ENCODE measurements around the gene MRTFB.
"Not testable (repeated sequence)": the region's sequence is repeated elsewhere in the genome, so short reads cannot be mapped to it uniquely, and the experiment has no call there.

The MRTFB gene, protein sequence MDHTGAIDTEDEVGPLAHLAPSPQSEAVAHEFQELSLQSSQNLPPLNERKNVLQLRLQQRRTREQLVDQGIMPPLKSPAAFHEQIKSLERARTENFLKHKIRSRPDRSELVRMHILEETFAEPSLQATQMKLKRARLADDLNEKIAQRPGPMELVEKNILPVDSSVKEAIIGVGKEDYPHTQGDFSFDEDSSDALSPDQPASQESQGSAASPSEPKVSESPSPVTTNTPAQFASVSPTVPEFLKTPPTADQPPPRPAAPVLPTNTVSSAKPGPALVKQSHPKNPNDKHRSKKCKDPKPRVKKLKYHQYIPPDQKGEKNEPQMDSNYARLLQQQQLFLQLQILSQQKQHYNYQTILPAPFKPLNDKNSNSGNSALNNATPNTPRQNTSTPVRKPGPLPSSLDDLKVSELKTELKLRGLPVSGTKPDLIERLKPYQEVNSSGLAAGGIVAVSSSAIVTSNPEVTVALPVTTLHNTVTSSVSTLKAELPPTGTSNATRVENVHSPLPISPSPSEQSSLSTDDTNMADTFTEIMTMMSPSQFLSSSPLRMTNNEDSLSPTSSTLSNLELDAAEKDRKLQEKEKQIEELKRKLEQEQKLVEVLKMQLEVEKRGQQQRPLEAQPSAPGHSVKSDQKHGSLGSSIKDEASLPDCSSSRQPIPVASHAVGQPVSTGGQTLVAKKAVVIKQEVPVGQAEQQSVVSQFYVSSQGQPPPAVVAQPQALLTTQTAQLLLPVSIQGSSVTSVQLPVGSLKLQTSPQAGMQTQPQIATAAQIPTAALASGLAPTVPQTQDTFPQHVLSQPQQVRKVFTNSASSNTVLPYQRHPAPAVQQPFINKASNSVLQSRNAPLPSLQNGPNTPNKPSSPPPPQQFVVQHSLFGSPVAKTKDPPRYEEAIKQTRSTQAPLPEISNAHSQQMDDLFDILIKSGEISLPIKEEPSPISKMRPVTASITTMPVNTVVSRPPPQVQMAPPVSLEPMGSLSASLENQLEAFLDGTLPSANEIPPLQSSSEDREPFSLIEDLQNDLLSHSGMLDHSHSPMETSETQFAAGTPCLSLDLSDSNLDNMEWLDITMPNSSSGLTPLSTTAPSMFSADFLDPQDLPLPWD

DNA sequence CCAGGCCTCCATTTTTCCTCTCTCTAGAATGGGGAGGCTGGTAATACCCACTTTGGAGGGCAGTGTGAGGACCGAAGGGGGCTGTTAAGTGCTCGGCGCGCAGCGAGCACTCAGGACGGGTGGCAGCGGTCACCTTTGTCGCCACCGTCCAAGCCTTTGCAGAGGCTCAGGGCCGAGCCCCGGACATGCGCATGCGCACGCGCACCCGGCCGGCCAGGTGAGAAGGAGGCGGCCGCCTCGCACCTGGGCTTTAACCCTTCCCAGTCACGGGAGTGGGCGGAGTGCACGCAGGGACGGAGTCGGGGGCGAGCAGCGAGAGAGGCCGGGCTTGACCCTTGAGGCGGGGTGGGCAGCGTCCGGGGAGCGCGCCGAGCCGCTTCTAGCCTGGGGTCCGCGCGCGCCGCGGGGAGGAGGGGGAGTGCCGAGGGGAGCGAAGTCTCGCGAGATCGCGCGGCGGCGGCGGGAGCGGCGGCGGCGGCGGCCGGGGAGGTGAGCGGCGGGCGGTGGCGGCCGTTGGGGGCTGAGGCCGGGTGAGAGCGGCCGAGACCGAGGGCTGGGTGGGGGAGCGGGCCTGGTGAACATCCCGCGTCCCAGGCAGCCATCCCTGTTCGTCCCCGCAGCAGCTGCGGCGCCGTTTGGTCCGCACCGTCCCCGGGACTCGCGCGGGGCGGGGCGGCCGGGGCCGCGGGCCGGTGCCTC, at the start of gene MRTFB:
TSS of gene MRTFB (plus strand) at position 443 of the 699 bp plus-strand sequence. CDS start 69,288 bp downstream, outside the sequence.
- DNase-seq: peak; percentile 73

DNA sequence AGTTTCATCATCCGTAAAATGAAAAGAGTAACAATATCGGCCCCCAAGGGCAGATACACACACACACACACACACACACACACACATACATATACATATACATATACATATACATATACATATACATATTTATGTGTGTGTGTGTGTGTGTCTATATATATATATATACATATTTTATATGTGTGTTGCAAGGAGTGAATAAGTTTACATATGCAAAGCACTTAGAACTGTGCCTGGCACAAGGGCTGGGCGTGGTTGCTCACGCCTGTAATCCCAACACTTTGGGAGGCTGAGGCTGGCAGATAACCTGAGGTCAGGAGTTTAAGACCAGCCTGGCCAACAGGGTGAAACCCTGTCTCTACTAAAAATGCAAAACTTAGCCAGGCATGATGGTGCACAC, 47.6 kb upstream of the MRTFB start:
- not testable (repeated sequence) for DNase-seq

GRCh38 chr16:14024283-14024682, 46.8 kb upstream of the MRTFB start:
- no peak for DNase-seq

GRCh38 chr16:14026572-14027285, 44.4 kb upstream of the MRTFB start:
- no peak for DNase-seq

GRCh38 chr16:14028202-14028601, 42.9 kb upstream of the MRTFB start:
- DNase-seq: no peak

DNA sequence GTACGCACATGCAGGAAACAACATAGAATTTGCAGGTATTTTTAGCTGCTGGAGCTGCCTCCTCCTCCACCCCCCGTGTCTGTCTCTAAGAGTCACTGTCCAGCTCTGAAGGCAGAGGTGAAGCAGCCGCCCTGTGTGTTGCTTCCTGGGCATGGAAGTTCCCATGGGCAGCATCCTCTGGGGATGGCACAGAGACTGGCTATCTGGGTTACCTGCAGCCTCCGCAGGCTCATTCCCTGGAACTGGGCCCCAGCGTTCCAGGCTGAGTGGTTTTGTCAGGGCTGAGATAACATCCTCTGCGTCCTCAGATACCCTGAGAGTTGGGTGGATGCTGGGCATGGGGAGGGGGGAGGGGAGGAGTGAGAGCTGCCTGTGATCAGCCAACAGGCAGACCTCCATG, 41.5 kb upstream of the MRTFB start:
- no peak for DNase-seq

DNA sequence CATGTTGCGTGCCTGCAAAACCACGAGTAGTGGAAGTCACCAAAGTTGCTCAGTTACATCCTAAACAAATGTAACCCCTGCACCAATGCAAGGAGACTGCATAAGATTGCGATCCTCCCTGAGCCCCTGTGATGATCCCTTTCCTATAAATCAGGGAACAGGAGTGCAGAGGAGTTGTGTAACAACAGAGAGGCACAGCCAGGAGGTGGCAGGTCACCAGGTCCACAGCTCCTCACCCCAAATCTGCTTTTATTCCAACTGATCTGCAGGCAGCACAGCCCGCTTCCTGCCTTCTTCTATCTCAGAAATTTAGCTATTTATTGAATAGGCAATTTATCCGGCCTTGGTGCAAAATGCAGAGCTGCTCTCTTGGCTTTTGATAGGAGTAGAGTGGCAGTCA, 36.0 kb upstream of the MRTFB start:
- DNase-seq: no peak

- DNase-seq: no peak
Measured at GRCh38 chr16:14036889-14037288, 34.2 kb upstream of the MRTFB start.

DNA sequence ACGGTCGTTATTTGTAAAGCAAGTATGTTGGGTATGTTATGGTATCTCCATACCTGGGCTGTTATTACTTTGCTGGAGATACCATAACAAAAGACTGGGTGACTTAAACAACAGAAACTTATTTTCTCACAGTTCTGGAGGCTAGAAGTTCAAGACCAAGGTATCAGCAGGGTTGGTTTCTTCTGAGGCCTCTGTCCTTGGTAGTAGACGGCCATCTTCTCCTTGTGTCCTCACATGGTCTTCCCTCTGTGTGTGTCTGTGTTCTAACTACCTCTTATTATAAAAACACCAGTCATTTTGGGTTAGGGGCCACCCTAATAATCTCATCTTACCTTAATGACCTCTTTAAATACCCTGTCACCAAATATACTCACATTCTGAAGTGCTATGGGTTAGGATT, 33.2 kb upstream of the MRTFB start:
- no peak for DNase-seq

- no peak for DNase-seq
Measured at GRCh38 chr16:14041164-14041563, 30.0 kb upstream of the MRTFB start.

DNA sequence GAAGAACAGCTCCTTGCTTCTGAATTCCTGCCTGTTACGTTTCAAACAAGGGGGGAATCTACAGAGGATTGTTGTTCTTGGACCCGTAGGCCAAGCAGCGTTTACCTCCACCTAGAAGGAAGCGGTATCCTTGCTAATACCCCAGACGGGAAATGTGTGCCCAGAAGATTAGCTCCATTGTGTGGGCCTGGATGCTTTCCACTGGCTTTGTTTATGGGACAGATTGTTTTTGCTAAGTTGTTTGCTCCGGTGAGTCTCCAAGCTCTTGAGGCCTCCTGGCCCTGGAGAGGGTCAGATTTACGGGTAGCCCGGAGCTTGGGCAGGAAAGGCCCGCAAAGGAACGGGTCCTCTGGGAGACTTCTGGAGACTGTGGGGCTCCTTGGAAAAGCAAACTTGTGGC, 28.4 kb upstream of the MRTFB start:
- no peak for DNase-seq

- no peak for DNase-seq
Measured at GRCh38 chr16:14043278-14043677, 27.8 kb upstream of the MRTFB start.

- DNase-seq: no peak
Measured at GRCh38 chr16:14043793-14044192, 27.3 kb upstream of the MRTFB start.

- not testable (repeated sequence) for DNase-seq
Measured at GRCh38 chr16:14047121-14047859, 23.8 kb upstream of the MRTFB start.

DNA sequence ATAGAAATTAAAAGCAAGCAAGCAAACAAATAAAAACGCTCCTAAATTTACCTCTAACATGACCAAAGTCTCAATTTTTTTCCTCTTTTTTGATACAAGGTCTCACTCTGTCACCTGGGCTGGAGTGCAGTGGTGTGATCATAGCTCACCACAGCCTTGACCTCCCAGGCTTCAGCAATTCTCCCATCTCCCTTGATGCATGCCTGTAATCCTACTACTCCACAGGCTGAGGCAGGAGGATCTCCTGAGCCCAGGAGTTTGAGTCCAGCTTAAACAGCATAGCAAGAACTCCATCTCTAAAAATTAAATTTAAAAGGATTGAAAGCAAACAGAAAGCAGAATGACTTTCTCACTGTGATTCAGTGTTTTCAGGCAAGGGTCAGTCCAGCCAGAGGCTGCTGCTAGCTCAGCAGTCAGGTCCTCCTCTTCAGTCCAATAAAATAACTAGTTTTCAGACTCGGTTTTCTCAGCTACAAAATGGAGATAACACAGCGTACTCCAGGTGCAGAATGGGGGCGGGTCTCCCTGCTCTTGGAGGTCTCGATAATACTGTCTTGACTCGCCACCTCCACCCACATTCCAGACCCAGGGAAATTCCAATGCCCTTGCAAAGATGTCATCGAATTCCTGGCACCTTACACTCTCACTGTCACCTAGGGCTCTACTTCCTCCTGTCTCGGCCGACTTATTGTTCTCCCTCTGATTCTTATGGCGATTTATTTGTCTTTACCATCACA, 20.7 kb upstream of the MRTFB start:
- no peak for DNase-seq

GRCh38 chr16:14051103-14051729, 19.9 kb upstream of the MRTFB start:
- DNase-seq: no peak

DNA sequence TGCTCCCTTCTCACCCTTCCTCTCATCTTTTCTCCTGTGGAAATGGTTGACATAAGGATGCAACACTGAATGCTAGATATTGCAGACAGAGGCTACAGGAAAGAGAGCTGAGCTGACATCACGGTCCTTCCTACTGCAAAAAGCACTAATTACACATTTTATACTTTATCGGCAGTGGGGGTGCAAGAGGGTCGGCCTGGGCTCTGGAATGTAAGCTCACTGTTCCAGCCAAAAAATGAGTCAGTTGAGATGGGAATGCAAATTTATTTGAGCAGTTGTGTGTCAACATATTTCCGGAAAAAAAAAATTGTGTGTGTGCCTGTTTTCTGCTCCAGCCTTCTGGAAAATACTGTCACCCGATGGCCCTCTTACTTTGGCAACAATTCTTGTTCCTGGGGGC, 14.1 kb upstream of the MRTFB start:
- DNase-seq: no peak

GRCh38 chr16:14057878-14058382, 13.2 kb upstream of the MRTFB start:
- DNase-seq: no peak

GRCh38 chr16:14061732-14062259, 9.3 kb upstream of the MRTFB start:
- no peak for DNase-seq

GRCh38 chr16:14062261-14062660, 8.9 kb upstream of the MRTFB start:
- no peak for DNase-seq
